Hepatocyte (in vitro differentiated cells): ENCODE results near the gene CXCL10. TPM values are rescaled to one million over a fixed set of nuclear protein-coding genes. Genes with fewer than 3 reads are reported as not detected.

Source experiments
- DNase-seq: peaks from one replicate; pipeline ENCODE4 v3.0.0-alpha.2; 2016; ENCODE audit warnings: low spot score
- H2AFZ ChIP-seq: fragments of 200-600 bp; sonication (generic); 2 replicates; pipeline ENCODE4 v1.6.0; 2016; ENCODE audit warnings: antibody characterized with exemption, mild to moderate bottlenecking
- H3K27ac ChIP-seq: fragments of 200-600 bp; sonication (generic); 2 replicates; pipeline ENCODE4 v1.5.1; 2016; ENCODE audit warnings: mild to moderate bottlenecking
- H3K27me3 ChIP-seq: fragments of 200-600 bp; sonication (generic); 2 replicates; pipeline ENCODE4 v1.6.1; 2016
- H3K36me3 ChIP-seq: fragments of 200-600 bp; sonication (generic); replicated peaks from 2 replicates; pipeline ENCODE4 v1.5.1; 2016; ENCODE audit warnings: low read depth; ENCODE audit not compliant: insufficient read depth
- H3K4me1 ChIP-seq: fragments of 200-600 bp; sonication (generic); 2 replicates; pipeline ENCODE4 v1.5.1; 2016; ENCODE audit warnings: mild to moderate bottlenecking, moderate library complexity; ENCODE audit not compliant: insufficient read depth
- H3K4me2 ChIP-seq: fragments of 200-600 bp; sonication (generic); 2 replicates; pipeline ENCODE4 v1.6.0; 2016
- H3K4me3 ChIP-seq: fragments of 200-600 bp; sonication (generic); 2 replicates; pipeline ENCODE4 v1.5.1; 2016; ENCODE audit warnings: mild to moderate bottlenecking
- H3K79me2 ChIP-seq: fragments of 200-600 bp; sonication (generic); 2 replicates; pipeline ENCODE4 v1.6.0; 2017; ENCODE audit warnings: mild to moderate bottlenecking
- H3K9me2 ChIP-seq: fragments of 200-600 bp; sonication (generic); replicated peaks from 2 replicates; pipeline ENCODE4 v1.6.0; 2017; ENCODE audit warnings: mild to moderate bottlenecking; ENCODE audit not compliant: insufficient read depth
- H3K9me3 ChIP-seq: fragments of 200-600 bp; sonication (generic); 2 replicates; pipeline ENCODE4 v1.5.1; 2016; ENCODE audit warnings: low read depth, mild to moderate bottlenecking
- H4K20me1 ChIP-seq: fragments of 200-600 bp; sonication (generic); 2 replicates; pipeline ENCODE4 v1.6.0; 2016; ENCODE audit warnings: mild to moderate bottlenecking; ENCODE audit not compliant: insufficient read depth, poor library complexity, severe bottlenecking
- CTCF ChIP-seq: fragments of 200-600 bp; sonication (generic); IDR thresholded peaks from 2 replicates; pipeline ENCODE4 v1.5.1; 2016; ENCODE audit warnings: antibody characterized with exemption, mild to moderate bottlenecking; ENCODE audit not compliant: poor library complexity
- EZH2 ChIP-seq: fragments of 200-600 bp; sonication (generic); IDR thresholded peaks from 2 replicates; pipeline ENCODE4 v1.6.1; 2016; ENCODE audit warnings: antibody characterized with exemption, mild to moderate bottlenecking, borderline replicate concordance
- EZH2phosphoT487 ChIP-seq: fragments of 200-600 bp; sonication (generic); IDR thresholded peaks from one replicate; pipeline ENCODE4 v1.6.1; 2018; ENCODE audit warnings: antibody characterized with exemption, mild to moderate bottlenecking, low read depth, moderate library complexity; ENCODE audit not compliant: unreplicated experiment, severe bottlenecking
- WGBS: methylation state at CpG from one replicate; pipeline ENCODE4 v1.1.6; 2016; ENCODE audit warnings: low lambda C conversion rate; ENCODE audit errors: missing lambda C conversion rate; 5-methylcytosine and 5-hydroxymethylcytosine counted together
- polyA plus RNA-seq: library from polyadenylated mRNA; unstranded; fragments of >200 nt; fragmentation: Nextera tagmentation; extraction: Ambion mirVana; gene quantifications from 2 replicates; pipeline ENCODE4 v1.2.1, GENCODE V29; 2016
- total RNA-seq: library from RNA; depleted of rRNA; stranded (reverse); fragments of >200 nt; gene quantifications from 2 replicates; pipeline ENCODE4 v1.2.3, GENCODE V29; 2014

CXCL10 gene
- total and polyA plus RNA-seq, 2 experiments from 2014 or later = 2.8 to 7.4 TPM

GRCh38 chr4:76017056-76017686 is 6.1 kb downstream of the CXCL10 start:
- Histone ChIP-seq H4K20me1 (no peaks in the 10 kb centered on the region), H3K36me3 (no peaks in the 10 kb centered on the region), H3K9me3 (no peaks in the 10 kb centered on the region), H3K27me3 (no peaks in the 10 kb centered on the region), H2AFZ (no peak overlapping the region), H3K4me1 (no peaks in the 10 kb centered on the region), H3K4me3 (no peak overlapping the region), H3K4me2 (no peak overlapping the region), H3K79me2 (no peaks in the 10 kb centered on the region), H3K27ac (no peak overlapping the region), H3K9me2 (no peaks in the 10 kb centered on the region)
- TF ChIP-seq EZH2phosphoT487 (no peak), CTCF (no peak), EZH2 (no peak)
- no peak for DNase-seq
- 95% methylated on average over 3 of the region's 3 CpGs for WGBS

- no peak for DNase-seq
- no peak overlapping the region for H3K4me3 ChIP-seq
- H2AFZ ChIP-seq = no peak overlapping the region
- H3K9me2 ChIP-seq = no peaks in the 10 kb centered on the region
- 81% methylated on average over 2 of the region's 2 CpGs for WGBS
- no peaks in the 10 kb centered on the region for H3K27me3 ChIP-seq
- no peaks in the 10 kb centered on the region for H3K79me2 ChIP-seq
- no peak overlapping the region for H3K4me2 ChIP-seq
- no peaks in the 10 kb centered on the region for H4K20me1 ChIP-seq
- TF ChIP-seq EZH2phosphoT487 (no peak), EZH2 (no peak), CTCF (no peak)
- H3K27ac ChIP-seq = no peak overlapping the region
- no peaks in the 10 kb centered on the region for H3K36me3 ChIP-seq
- no peaks in the 10 kb centered on the region for H3K9me3 ChIP-seq
- peaks cover 2% of the 10 kb centered on the region for H3K4me1 ChIP-seq
Measured at GRCh38 chr4:76016393-76016792, 6.9 kb downstream of the CXCL10 start.

GRCh38 chr4:76013540-76013939 is 9.8 kb downstream of the CXCL10 start:
- H2AFZ ChIP-seq = no peak overlapping the region
- peaks cover 3% of the 10 kb centered on the region for H3K4me1 ChIP-seq
- no peaks in the 10 kb centered on the region for H3K9me3 ChIP-seq
- no peak for DNase-seq
- no peaks in the 10 kb centered on the region for H3K27me3 ChIP-seq
- WGBS = 27% methylated on average over 1 of the region's 1 CpG
- no peaks in the 10 kb centered on the region for H3K79me2 ChIP-seq
- no peaks in the 10 kb centered on the region for H3K9me2 ChIP-seq
- H3K27ac ChIP-seq = no peak overlapping the region
- H4K20me1 ChIP-seq = no peaks in the 10 kb centered on the region
- no peak overlapping the region for H3K4me2 ChIP-seq
- TF ChIP-seq EZH2phosphoT487 (no peak), EZH2 (no peak), CTCF (no peak)
- no peaks in the 10 kb centered on the region for H3K36me3 ChIP-seq
- no peak overlapping the region for H3K4me3 ChIP-seq
